Suprapubic skin (tissue), 3 donors: ENCODE results near the gene CCS.

Experiments used
- POLR2AphosphoS5 ChIP-seq, 3 donors: sonication (generic); formaldehyde crosslinking; IDR thresholded peaks; one replicate each; pipeline ENCODE4 v1.6.1; 2017; ENCODE audit warnings: antibody characterized with exemption in 3 of 3
- TF ChIP-seq, protein P1 (sequence below), 2 donors: fragments of 200-600 bp in 1 of 2; fragments of 450-650 bp in 1 of 2; sonication (generic) in 1 of 2; IDR thresholded peaks; one replicate each; pipeline ENCODE4 v1.5.1; 2016 to 2019; ENCODE audit warnings: antibody characterized with exemption in 2 of 2, mild to moderate bottlenecking in 1 of 2, moderate library complexity in 1 of 2

DNA sequence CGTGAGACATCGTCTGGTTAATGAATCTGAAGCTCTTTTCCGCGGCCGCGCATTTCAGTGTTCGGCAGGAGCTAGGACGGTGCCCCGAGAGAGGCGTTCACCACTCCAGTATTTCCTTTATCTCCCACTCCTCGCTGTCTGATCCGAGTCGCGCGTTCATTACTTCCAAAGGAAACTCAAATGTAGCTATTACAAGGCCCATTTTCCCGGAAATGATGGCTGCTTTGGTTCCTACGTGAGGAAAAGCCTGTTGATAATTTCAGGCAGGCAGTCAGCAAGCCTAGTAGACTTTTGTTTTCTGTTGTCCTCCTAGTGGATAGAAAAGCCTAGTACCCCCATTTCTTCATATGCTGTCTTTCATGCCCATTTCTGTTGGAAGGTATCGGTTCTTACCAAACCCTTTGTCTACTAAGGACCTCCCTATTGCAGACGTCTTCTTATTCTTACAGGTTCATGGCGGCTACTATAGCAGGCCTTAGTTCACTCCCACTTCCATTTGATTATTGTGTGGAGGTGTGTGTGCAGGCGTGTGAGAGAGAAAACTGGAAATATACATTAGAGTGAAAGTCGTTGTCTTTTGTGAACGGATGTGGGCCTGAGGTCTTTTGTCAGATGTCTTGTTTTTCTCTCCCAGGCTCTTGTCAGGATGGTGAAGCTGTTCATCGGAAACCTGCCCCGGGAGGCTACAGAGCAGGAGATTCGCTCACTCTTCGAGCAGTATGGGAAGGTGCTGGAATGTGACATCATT is 46.3 kb downstream of the CCS start:
- no peak for TF ChIP-seq POLR2AphosphoS5 (IDR thresholded peaks at IDR 0.05)
- TF ChIP-seq, protein P1, sequence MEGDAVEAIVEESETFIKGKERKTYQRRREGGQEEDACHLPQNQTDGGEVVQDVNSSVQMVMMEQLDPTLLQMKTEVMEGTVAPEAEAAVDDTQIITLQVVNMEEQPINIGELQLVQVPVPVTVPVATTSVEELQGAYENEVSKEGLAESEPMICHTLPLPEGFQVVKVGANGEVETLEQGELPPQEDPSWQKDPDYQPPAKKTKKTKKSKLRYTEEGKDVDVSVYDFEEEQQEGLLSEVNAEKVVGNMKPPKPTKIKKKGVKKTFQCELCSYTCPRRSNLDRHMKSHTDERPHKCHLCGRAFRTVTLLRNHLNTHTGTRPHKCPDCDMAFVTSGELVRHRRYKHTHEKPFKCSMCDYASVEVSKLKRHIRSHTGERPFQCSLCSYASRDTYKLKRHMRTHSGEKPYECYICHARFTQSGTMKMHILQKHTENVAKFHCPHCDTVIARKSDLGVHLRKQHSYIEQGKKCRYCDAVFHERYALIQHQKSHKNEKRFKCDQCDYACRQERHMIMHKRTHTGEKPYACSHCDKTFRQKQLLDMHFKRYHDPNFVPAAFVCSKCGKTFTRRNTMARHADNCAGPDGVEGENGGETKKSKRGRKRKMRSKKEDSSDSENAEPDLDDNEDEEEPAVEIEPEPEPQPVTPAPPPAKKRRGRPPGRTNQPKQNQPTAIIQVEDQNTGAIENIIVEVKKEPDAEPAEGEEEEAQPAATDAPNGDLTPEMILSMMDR (IDR thresholded peaks at IDR 0.05), result no peak
